Measurements from ENCODE around the gene LRIG1.

The LRIG1 gene

DNA sequence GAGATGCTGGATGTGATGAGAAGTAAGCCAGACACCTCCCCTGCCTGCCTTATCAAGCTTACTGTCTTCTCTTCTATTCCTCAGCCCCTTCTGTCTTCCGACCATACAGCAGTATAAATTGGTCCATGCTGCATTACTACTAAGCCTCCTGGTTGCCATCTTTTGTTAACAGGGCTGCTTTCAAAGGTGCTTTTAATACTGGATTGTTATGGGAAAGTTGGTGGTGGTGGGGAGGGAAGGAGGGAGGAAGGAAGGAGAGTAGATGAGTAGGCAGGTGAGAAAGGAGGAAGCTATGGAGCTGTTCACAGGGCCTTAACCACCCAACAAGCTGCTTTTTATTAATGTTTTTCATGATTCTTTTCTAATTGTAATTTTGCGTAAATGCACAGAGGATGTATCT is 165.2 kb downstream of the LRIG1 start:
- Mint-ChIP-seq H3K4me3 (no peak overlapping the region), H3K27ac (no peak overlapping the region), H3K4me1 (ENCODE audit: low read depth) (peaks cover 34% of the 10 kb centered on the region)

More for the DNA sequence above, 165.2 kb downstream of the LRIG1 start:
- peaks cover 18% of the 10 kb centered on the region for H3K36me3 Mint-ChIP-seq
- peaks cover 5% of the 10 kb centered on the region for H3K9me3 Mint-ChIP-seq (ENCODE audit: low read depth)
- no peaks in the 10 kb centered on the region for H3K27me3 Mint-ChIP-seq

Data from activated naive CD8-positive, alpha-beta T cell (primary cell).